Parathyroid adenoma (tissue), 2 donors: ENCODE measurements around the gene SLC39A5.

Experiments used
- H2AFZ ChIP-seq: fragments of 300-600 bp; sonication (generic); one replicate; pipeline ENCODE4 v1.7.0; 2017; ENCODE audit warnings: antibody characterized with exemption, mild to moderate bottlenecking
- H3K27ac ChIP-seq: fragments of 300-600 bp; sonication (generic); one replicate; pipeline ENCODE4 v1.7.0; 2017
- H3K27me3 ChIP-seq: fragments of 300-600 bp; sonication (generic); one replicate; pipeline ENCODE4 v1.7.0; 2017; ENCODE audit warnings: low read length; ENCODE audit not compliant: control insufficient read depth, insufficient read depth
- H3K36me3 ChIP-seq: fragments of 300-600 bp; sonication (generic); one replicate; pipeline ENCODE4 v1.7.0; 2017; ENCODE audit warnings: low read length; ENCODE audit not compliant: control insufficient read depth, insufficient read depth
- H3K4me1 ChIP-seq: fragments of 300-600 bp; sonication (generic); one replicate; pipeline ENCODE4 v1.7.0; 2017; ENCODE audit warnings: control low read depth
- H3K4me2 ChIP-seq: fragments of 300-600 bp; sonication (generic); one replicate; pipeline ENCODE4 v1.7.0; 2017; ENCODE audit warnings: low read length
- H3K4me3 ChIP-seq: fragments of 300-600 bp; sonication (generic); one replicate; pipeline ENCODE4 v1.7.0; 2017; ENCODE audit warnings: low read depth, low read length
- H3K79me2 ChIP-seq: fragments of 300-600 bp; sonication (generic); one replicate; pipeline ENCODE4 v1.7.0; 2017; ENCODE audit warnings: control low read depth
- H3K9ac ChIP-seq: fragments of 300-600 bp; sonication (generic); one replicate; pipeline ENCODE4 v1.7.0; 2017; ENCODE audit warnings: mild to moderate bottlenecking
- H3K9me3 ChIP-seq: fragments of 300-600 bp; sonication (generic); one replicate; pipeline ENCODE4 v1.7.0; 2017; ENCODE audit warnings: low read length; ENCODE audit not compliant: control insufficient read depth
- CTCF ChIP-seq: fragments of 300-600 bp; sonication (generic); IDR thresholded peaks from one replicate; pipeline ENCODE4 v1.7.0; 2017; ENCODE audit warnings: antibody characterized with exemption, mild to moderate bottlenecking
- donor health status: primary hyperparathyroidism.

Gene SLC39A5

GRCh38 chr12:56286044-56286830 is 56.4 kb downstream of the SLC39A5 start:
- H3K27ac ChIP-seq = no peak overlapping the region
- no peak overlapping the region for H3K4me2 ChIP-seq
- TF ChIP-seq CTCF = no peak
- no peaks in the 10 kb centered on the region for H3K27me3 ChIP-seq
- H3K36me3 ChIP-seq = no peaks in the 10 kb centered on the region
- H3K4me1 ChIP-seq = no peaks in the 10 kb centered on the region
- peaks cover 14% of the 10 kb centered on the region for H3K79me2 ChIP-seq
- H3K9me3 ChIP-seq = no peaks in the 10 kb centered on the region
- no peak overlapping the region for H3K9ac ChIP-seq
- no peak overlapping the region for H3K4me3 ChIP-seq
- H2AFZ ChIP-seq = no peak overlapping the region
